ENCODE measurements around the gene CALML3.
A peak's percentile ranks its signal among the peaks of the same experiment; 100 is the strongest.

CALML3 gene

DNA sequence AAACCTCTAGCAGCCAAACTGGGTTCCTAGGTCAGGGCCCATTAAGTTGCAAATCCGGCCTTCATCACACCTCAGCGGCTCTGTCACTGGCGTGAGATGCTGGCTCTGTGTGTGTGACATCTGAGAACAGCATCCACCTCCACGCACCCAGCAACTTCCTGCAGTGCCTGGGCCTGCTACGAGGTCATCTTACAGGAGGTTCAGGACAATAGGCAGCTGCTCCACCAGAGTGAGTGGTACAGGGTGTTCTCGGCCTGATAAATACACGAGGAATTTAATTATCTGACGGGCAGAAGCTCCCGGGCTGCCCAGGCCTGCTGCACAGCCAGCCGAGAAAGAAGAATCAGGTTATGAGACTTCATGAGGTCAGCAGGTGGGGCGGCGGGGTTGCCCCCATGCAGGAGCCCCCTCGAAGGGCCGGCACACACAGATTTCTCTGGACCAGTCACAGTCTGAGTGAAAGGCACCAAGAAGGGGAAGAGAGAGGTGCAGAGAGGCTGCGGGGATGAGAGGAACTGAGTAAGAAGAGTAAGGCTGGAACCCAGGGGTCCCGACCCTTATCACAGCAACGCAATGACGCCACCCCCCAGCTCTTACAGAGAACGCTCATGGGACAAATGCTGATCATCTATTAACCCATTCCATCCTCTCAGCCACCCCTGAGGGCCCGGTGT, 49.3 kb downstream of the CALML3 start:
- WGBS: 75% methylated on average over 19 of the region's 20 CpGs

DNA sequence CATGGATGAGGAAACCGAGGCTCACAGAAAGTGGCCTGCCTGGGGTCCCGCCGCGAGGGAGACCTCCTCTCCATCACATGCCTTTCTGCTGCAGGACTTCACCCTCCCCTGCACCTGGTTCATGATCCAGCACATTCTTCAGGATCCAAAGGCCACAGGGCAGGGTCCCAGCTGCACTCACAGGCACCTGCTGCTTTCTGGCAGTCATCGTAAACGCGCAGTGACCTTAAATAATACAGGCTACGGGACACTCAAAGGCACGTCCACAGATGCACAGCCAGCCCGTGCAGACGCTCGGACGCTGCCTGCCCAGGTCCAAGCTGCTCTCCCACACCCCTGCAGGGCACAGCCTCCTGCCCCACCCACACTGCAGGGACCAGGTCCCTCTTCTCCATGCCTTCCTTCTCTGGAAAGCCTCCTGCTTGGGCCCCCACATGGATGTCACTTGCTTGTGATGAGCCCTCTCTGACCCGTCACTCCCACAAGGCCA, 49.9 kb downstream of the CALML3 start:
- no peak overlapping the region for H3K4me3 ChIP-seq (ENCODE audit: insufficient read depth in 1 of 2, low read depth in 1 of 2, low read length in 2 of 2)
- H4K91ac ChIP-seq (ENCODE audit: low read length): peak overlapping the region; percentile 12
- peak overlapping the region; percentile 69 for H3K9ac ChIP-seq (ENCODE audit: low read length)
- peak overlapping the region; percentile 46 for H4K8ac ChIP-seq (ENCODE audit: low read length)
- WGBS: 81% methylated on average over 14 of the region's 14 CpGs
- H3K79me1 ChIP-seq (replicated peaks; ENCODE audit: low read length, poor library complexity, severe bottlenecking): no peaks in the 10 kb centered on the region
- DNase-seq: no peak
- no peak overlapping the region for H3K4ac ChIP-seq (ENCODE audit: low read depth in 1 of 2, low read length in 2 of 2)
- H3K18ac ChIP-seq (ENCODE audit: low read depth in 1 of 2, low read length in 2 of 2): no peak overlapping the region
- H3K9me3 ChIP-seq (ENCODE audit: control insufficient read depth, low read length): no peaks in the 10 kb centered on the region
- no peak overlapping the region for H2BK15ac ChIP-seq (ENCODE audit: low read depth, poor library complexity, severe bottlenecking)
- H3K4me2 ChIP-seq (ENCODE audit: low read length, poor library complexity, severe bottlenecking): no peak overlapping the region
- H2AFZ ChIP-seq (ENCODE audit: low read depth, low read length): no peak overlapping the region
- H2AK5ac ChIP-seq (ENCODE audit: low read length, severe bottlenecking): no peak overlapping the region
- H3K23ac ChIP-seq (ENCODE audit: low read length in 2 of 2): no peak overlapping the region
- no peak overlapping the region for H3K27ac ChIP-seq (ENCODE audit: low read length, poor library complexity, severe bottlenecking)
- no peak overlapping the region for H3K14ac ChIP-seq (ENCODE audit: low read length in 2 of 2)
- peaks cover 33% of the 10 kb centered on the region for H3K4me1 ChIP-seq (ENCODE audit: control insufficient read depth, insufficient read depth, low read depth, low read length)
- H2BK5ac ChIP-seq (ENCODE audit: low read depth, low read length, poor library complexity, severe bottlenecking): no peak overlapping the region
- no peaks in the 10 kb centered on the region for H3K27me3 ChIP-seq (ENCODE audit: control insufficient read depth in 1 of 2, insufficient read depth in 1 of 2, low read length in 2 of 2)
- H2BK120ac ChIP-seq (ENCODE audit: low read depth, low read length): no peak overlapping the region
- H3K36me3 ChIP-seq (ENCODE audit: control insufficient read depth in 1 of 2, insufficient read depth in 2 of 2, low read depth in 1 of 2, low read length in 2 of 2): no peaks in the 10 kb centered on the region
- H2BK12ac ChIP-seq (ENCODE audit: low read length in 2 of 2): peak overlapping the region in 1 of 2 experiments; percentile 11

More for the DNA sequence above, 49.3 kb downstream of the CALML3 start:
- no peak overlapping the region for H2AFZ ChIP-seq (ENCODE audit: low read depth, low read length)
- no peak overlapping the region for H3K27ac ChIP-seq (ENCODE audit: low read length, poor library complexity, severe bottlenecking)
- H2BK15ac ChIP-seq (ENCODE audit: low read depth, poor library complexity, severe bottlenecking): no peak overlapping the region
- no peak overlapping the region for H3K4me2 ChIP-seq (ENCODE audit: low read length, poor library complexity, severe bottlenecking)
- H3K27me3 ChIP-seq (ENCODE audit: control insufficient read depth in 1 of 2, insufficient read depth in 1 of 2, low read length in 2 of 2): no peaks in the 10 kb centered on the region
- H3K79me1 ChIP-seq (replicated peaks; ENCODE audit: low read length, poor library complexity, severe bottlenecking): no peaks in the 10 kb centered on the region
- no peak overlapping the region for H3K23ac ChIP-seq (ENCODE audit: low read length in 2 of 2)
- DNase-seq: no peak
- no peak overlapping the region for H4K8ac ChIP-seq (ENCODE audit: low read length)
- no peak overlapping the region for H2BK5ac ChIP-seq (ENCODE audit: low read depth, low read length, poor library complexity, severe bottlenecking)
- H3K9me3 ChIP-seq (ENCODE audit: control insufficient read depth, low read length): no peaks in the 10 kb centered on the region
- H2BK12ac ChIP-seq (ENCODE audit: low read length in 2 of 2): no peak overlapping the region
- no peak overlapping the region for H3K18ac ChIP-seq (ENCODE audit: low read depth in 1 of 2, low read length in 2 of 2)
- no peak overlapping the region for H3K4me3 ChIP-seq (ENCODE audit: insufficient read depth in 1 of 2, low read depth in 1 of 2, low read length in 2 of 2)
- H3K4ac ChIP-seq (ENCODE audit: low read depth in 1 of 2, low read length in 2 of 2): no peak overlapping the region
- no peak overlapping the region for H3K9ac ChIP-seq (ENCODE audit: low read length)
- peaks cover 33% of the 10 kb centered on the region for H3K4me1 ChIP-seq (ENCODE audit: control insufficient read depth, insufficient read depth, low read depth, low read length)
- H4K91ac ChIP-seq (ENCODE audit: low read length): no peak overlapping the region
- H2AK5ac ChIP-seq (ENCODE audit: low read length, severe bottlenecking): no peak overlapping the region
- no peaks in the 10 kb centered on the region for H3K36me3 ChIP-seq (ENCODE audit: control insufficient read depth in 1 of 2, insufficient read depth in 2 of 2, low read depth in 1 of 2, low read length in 2 of 2)
- no peak overlapping the region for H3K14ac ChIP-seq (ENCODE audit: low read length in 2 of 2)
- no peak overlapping the region for H2BK120ac ChIP-seq (ENCODE audit: low read depth, low read length)

DNA sequence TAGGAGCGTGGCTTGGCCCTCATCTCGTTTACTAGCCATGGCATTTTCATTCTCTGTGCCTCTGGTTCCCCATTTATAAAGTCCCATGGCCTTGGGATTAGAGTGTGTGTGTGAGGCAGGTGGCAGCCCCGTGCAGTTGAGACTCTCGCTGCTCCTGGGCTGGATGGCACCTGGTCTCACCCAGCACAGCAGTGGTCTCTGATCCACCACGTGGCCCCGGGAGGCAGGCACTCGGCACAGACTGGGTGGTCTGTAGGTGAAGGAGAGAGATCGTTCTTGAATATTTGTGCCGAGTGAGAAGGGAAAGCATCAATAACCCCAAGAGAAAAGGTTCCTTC, 50.4 kb downstream of the CALML3 start:
- Histone ChIP-seq H3K4me3 (ENCODE audit: insufficient read depth in 1 of 2, low read depth in 1 of 2, low read length in 2 of 2) (peak overlapping the region in 1 of 2 experiments; percentile 34), H4K8ac (ENCODE audit: low read length) (peak overlapping the region; percentile 46), H2BK5ac (ENCODE audit: low read depth, low read length, poor library complexity, severe bottlenecking) (no peak overlapping the region), H2BK15ac (ENCODE audit: low read depth, poor library complexity, severe bottlenecking) (no peak overlapping the region), H3K9ac (ENCODE audit: low read length) (peak overlapping the region; percentile 69), H2BK12ac (ENCODE audit: low read length in 2 of 2) (peak overlapping the region; percentile 11 to 52), H3K27ac (ENCODE audit: low read length, poor library complexity, severe bottlenecking) (no peak overlapping the region), H3K4me1 (ENCODE audit: control insufficient read depth, insufficient read depth, low read depth, low read length) (peaks cover 33% of the 10 kb centered on the region), H3K36me3 (ENCODE audit: control insufficient read depth in 1 of 2, insufficient read depth in 2 of 2, low read depth in 1 of 2, low read length in 2 of 2) (no peaks in the 10 kb centered on the region), H2BK120ac (ENCODE audit: low read depth, low read length) (no peak overlapping the region), H3K4ac (ENCODE audit: low read depth in 1 of 2, low read length in 2 of 2) (peak overlapping the region in 1 of 2 experiments; percentile 17), H2AFZ (ENCODE audit: low read depth, low read length) (no peak overlapping the region), H3K14ac (ENCODE audit: low read length in 2 of 2) (no peak overlapping the region), H3K18ac (ENCODE audit: low read depth in 1 of 2, low read length in 2 of 2) (peak overlapping the region; percentile 41 to 48), H2AK5ac (ENCODE audit: low read length, severe bottlenecking) (no peak overlapping the region), H3K4me2 (ENCODE audit: low read length, poor library complexity, severe bottlenecking) (no peak overlapping the region), H3K23ac (ENCODE audit: low read length in 2 of 2) (no peak overlapping the region), H3K27me3 (ENCODE audit: control insufficient read depth in 1 of 2, insufficient read depth in 1 of 2, low read length in 2 of 2) (no peaks in the 10 kb centered on the region), H3K79me1 (replicated peaks; ENCODE audit: low read length, poor library complexity, severe bottlenecking) (no peaks in the 10 kb centered on the region), H4K91ac (ENCODE audit: low read length) (peak overlapping the region; percentile 12), H3K9me3 (ENCODE audit: control insufficient read depth, low read length) (no peaks in the 10 kb centered on the region)
- DNase-seq: no peak
- WGBS: 67% methylated on average over 9 of the region's 9 CpGs

DNA sequence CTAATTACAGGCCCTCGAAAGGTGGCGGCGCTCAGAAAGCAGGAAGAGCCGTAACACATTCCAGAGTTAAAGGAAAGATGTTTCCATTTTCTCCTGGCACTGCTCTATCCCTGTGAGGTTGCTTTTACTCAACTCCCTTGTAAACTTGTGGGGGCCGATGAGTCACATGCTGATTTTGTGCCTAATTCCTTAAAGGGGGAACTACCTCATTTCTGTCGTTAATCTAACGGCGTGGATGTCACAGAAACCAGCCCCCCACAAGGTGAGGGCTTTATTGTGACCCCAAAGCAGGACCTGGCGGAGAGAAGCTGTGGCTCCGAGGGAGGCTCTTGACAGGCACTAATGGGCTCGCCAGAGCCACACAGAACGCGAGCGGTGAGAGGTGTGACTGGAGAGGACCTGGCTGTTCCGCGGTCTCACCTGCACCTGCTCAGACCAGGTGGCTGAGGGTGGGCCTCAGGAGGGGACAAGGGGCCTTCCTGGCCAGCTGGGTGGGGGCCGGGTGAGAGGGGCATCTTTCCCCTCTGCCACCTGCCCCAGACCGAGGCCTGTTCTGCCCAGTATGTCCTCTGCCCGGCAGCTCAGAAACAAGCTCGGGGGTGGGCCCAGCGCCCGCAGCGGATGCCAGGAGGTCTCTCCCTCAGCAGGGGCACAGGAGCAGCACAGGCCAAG, 50.9 kb downstream of the CALML3 start:
- no peak overlapping the region for H3K4ac ChIP-seq (ENCODE audit: low read depth in 1 of 2, low read length in 2 of 2)
- peak overlapping the region in 1 of 2 experiments; percentile 49 for H2BK12ac ChIP-seq (ENCODE audit: low read length in 2 of 2)
- no peak overlapping the region for H4K8ac ChIP-seq (ENCODE audit: low read length)
- H2BK120ac ChIP-seq (ENCODE audit: low read depth, low read length): no peak overlapping the region
- no peak overlapping the region for H2AFZ ChIP-seq (ENCODE audit: low read depth, low read length)
- H2AK5ac ChIP-seq (ENCODE audit: low read length, severe bottlenecking): no peak overlapping the region
- H3K23ac ChIP-seq (ENCODE audit: low read length in 2 of 2): no peak overlapping the region
- peak overlapping the region in 1 of 2 experiments; percentile 34 for H3K4me3 ChIP-seq (ENCODE audit: insufficient read depth in 1 of 2, low read depth in 1 of 2, low read length in 2 of 2)
- no peaks in the 10 kb centered on the region for H3K27me3 ChIP-seq (ENCODE audit: control insufficient read depth in 1 of 2, insufficient read depth in 1 of 2, low read length in 2 of 2)
- H3K4me1 ChIP-seq (ENCODE audit: control insufficient read depth, insufficient read depth, low read depth, low read length): peaks cover 33% of the 10 kb centered on the region
- DNase-seq: no peak
- no peak overlapping the region for H2BK5ac ChIP-seq (ENCODE audit: low read depth, low read length, poor library complexity, severe bottlenecking)
- peak overlapping the region; percentile 69 for H3K9ac ChIP-seq (ENCODE audit: low read length)
- H2BK15ac ChIP-seq (ENCODE audit: low read depth, poor library complexity, severe bottlenecking): no peak overlapping the region
- WGBS: 75% methylated on average over 23 of the region's 23 CpGs
- no peak overlapping the region for H3K4me2 ChIP-seq (ENCODE audit: low read length, poor library complexity, severe bottlenecking)
- no peak overlapping the region for H3K18ac ChIP-seq (ENCODE audit: low read depth in 1 of 2, low read length in 2 of 2)
- H3K27ac ChIP-seq (ENCODE audit: low read length, poor library complexity, severe bottlenecking): no peak overlapping the region
- no peak overlapping the region for H3K14ac ChIP-seq (ENCODE audit: low read length in 2 of 2)
- H3K36me3 ChIP-seq (ENCODE audit: control insufficient read depth in 1 of 2, insufficient read depth in 2 of 2, low read depth in 1 of 2, low read length in 2 of 2): no peaks in the 10 kb centered on the region
- no peaks in the 10 kb centered on the region for H3K9me3 ChIP-seq (ENCODE audit: control insufficient read depth, low read length)
- no peak overlapping the region for H4K91ac ChIP-seq (ENCODE audit: low read length)
- H3K79me1 ChIP-seq (replicated peaks; ENCODE audit: low read length, poor library complexity, severe bottlenecking): no peaks in the 10 kb centered on the region

All from mesenchymal stem cell (in vitro differentiated cells and primary cell).